MCF 10A (cell line): ENCODE results near the gene DIAPH3. TPM values are rescaled to one million over a fixed set of nuclear protein-coding genes. Genes with fewer than 3 reads are reported as not detected.

Experiments
- BruUV-seq: library from RNA; stranded (reverse); fragments of 400-500 nt; replicated peaks from 2 replicates; lab custom pipeline; 2021; lab: Mats Ljungman, UMichigan
- CTCF ChIA-PET: fragments of 300-600 bp; sonication (Branson Sonifier 250); formaldehyde crosslinking; extraction: SDS; loops from one replicate; lab custom pipeline; 2021; ENCODE audit warnings: antibody characterized with exemption, inconsistent platforms; lab: Yijun Ruan, JAX
- POLR2A ChIA-PET: fragments of 300-600, 350-650 bp; sonication (Branson Sonifier 250); formaldehyde crosslinking; extraction: SDS; loops from one replicate; lab custom pipeline; 2020; ENCODE audit warnings: antibody characterized with exemption, inconsistent platforms; lab: Yijun Ruan, JAX
- DNase-seq: peaks from one replicate; pipeline ENCODE4 v3.0.0-alpha.2; 2018; ENCODE audit not compliant: unreplicated experiment
- H3K27ac Mint-ChIP-seq: one replicate; pipeline ENCODE4 v1.8.0; 2022; ENCODE audit warnings: mild to moderate bottlenecking, low read depth, mixed read lengths; ENCODE audit not compliant: unreplicated experiment
- H3K27me3 Mint-ChIP-seq: one replicate; pipeline ENCODE4 v1.8.0; 2022; ENCODE audit warnings: mixed read lengths; ENCODE audit not compliant: insufficient read depth, unreplicated experiment
- H3K36me3 Mint-ChIP-seq: one replicate; pipeline ENCODE4 v1.8.0; 2022; ENCODE audit warnings: mild to moderate bottlenecking, moderate library complexity, mixed read lengths; ENCODE audit not compliant: insufficient read depth, unreplicated experiment
- H3K4me1 Mint-ChIP-seq: one replicate; pipeline ENCODE4 v1.8.0; 2022; ENCODE audit warnings: mixed read lengths; ENCODE audit not compliant: insufficient read depth, unreplicated experiment
- H3K4me3 Mint-ChIP-seq: one replicate; pipeline ENCODE4 v1.8.0; 2022; ENCODE audit warnings: mild to moderate bottlenecking, moderate library complexity, mixed read lengths; ENCODE audit not compliant: unreplicated experiment
- H3K9me3 Mint-ChIP-seq: one replicate; pipeline ENCODE4 v1.8.0; 2022; ENCODE audit warnings: mixed read lengths; ENCODE audit not compliant: unreplicated experiment
- intact Hi-C: fragments of 100-400 bp; cut with micrococcal nuclease; formaldehyde crosslinking; loops from 2 replicates; pipeline ENCODE4 v1.14.1; 2022
- total RNA-seq: library from RNA; stranded (reverse); gene quantifications from 2 replicates; pipeline ENCODE4 v1.2.3, GENCODE V29; 2022
- TF ChIP-seq, protein P1 (sequence below): fragments of 200-600 bp; IDR thresholded peaks from one replicate; pipeline ENCODE4 v1.8.0; 2022; ENCODE audit warnings: antibody characterized with exemption, mild to moderate bottlenecking; ENCODE audit not compliant: unreplicated experiment

Gene DIAPH3
- total RNA-seq, 1 experiment from 2014 or later, result 34.7 TPM

DNA sequence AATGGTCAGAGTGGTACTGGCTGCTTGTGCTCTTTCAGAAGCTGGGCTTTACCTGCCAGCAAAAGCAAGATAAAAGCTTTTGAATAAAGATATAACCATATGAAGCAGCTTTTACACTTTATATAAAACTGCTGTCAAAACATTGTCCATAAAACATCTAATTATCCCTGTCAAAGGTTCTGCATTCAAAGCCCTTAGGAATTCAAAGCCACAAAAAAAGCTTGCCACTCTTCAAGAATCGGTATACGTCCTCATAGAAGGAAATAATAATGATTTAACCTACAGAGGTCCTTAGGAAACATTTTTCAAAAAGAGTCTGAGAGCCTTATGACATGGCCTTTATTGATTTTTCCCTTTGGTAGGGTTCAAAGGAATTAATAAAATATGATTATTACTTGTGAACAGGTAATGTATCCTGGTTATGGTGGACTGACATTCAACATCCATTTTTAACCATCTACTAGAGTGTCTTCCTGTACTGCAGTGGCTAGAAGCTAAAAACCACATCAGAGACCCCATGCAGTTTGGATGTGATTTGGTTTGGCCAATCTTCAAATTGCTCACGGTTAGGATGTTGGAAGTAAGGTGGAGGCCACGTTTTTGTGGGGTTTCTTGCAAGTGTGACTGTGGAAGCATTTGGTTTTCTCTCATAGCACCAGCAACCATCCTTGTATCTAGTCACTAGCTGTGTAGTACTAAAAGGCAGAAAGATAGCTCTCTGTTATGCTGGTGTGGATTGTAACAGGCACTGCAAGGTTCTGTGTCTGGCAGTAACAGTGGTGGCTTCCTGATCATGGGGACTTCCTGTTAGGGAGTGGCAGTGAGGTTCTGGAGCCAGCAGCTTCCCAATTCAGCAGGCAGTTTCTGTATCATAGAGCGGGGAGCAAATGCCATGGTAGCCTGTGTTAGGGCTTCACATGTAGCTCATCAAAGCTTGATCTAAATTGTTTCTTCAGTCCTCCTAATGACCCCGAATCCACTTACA lies 441.5 kb downstream of the DIAPH3 start:
- no peaks in the 10 kb centered on the region for H3K27me3 Mint-ChIP-seq
- no peaks in the 10 kb centered on the region for H3K9me3 Mint-ChIP-seq
- TF ChIP-seq, protein P1, sequence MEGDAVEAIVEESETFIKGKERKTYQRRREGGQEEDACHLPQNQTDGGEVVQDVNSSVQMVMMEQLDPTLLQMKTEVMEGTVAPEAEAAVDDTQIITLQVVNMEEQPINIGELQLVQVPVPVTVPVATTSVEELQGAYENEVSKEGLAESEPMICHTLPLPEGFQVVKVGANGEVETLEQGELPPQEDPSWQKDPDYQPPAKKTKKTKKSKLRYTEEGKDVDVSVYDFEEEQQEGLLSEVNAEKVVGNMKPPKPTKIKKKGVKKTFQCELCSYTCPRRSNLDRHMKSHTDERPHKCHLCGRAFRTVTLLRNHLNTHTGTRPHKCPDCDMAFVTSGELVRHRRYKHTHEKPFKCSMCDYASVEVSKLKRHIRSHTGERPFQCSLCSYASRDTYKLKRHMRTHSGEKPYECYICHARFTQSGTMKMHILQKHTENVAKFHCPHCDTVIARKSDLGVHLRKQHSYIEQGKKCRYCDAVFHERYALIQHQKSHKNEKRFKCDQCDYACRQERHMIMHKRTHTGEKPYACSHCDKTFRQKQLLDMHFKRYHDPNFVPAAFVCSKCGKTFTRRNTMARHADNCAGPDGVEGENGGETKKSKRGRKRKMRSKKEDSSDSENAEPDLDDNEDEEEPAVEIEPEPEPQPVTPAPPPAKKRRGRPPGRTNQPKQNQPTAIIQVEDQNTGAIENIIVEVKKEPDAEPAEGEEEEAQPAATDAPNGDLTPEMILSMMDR, result no peak
- POLR2A ChIA-PET, result no interaction called here
- no peaks in the 10 kb centered on the region for H3K4me1 Mint-ChIP-seq
- no peak for DNase-seq
- no TSS peak for BruUV-seq
- intact Hi-C loops, result no loop called here
- H3K4me3 Mint-ChIP-seq, result no peak overlapping the region
- H3K36me3 Mint-ChIP-seq, result no peaks in the 10 kb centered on the region
- no peak overlapping the region for H3K27ac Mint-ChIP-seq
- CTCF ChIA-PET, result interaction anchor here (0.6 to 1.6 kb wide), 2 partner anchors 40 to 92 kb away, joined by 3 read pairs; no protein-coding TSS in a partner anchor

DNA sequence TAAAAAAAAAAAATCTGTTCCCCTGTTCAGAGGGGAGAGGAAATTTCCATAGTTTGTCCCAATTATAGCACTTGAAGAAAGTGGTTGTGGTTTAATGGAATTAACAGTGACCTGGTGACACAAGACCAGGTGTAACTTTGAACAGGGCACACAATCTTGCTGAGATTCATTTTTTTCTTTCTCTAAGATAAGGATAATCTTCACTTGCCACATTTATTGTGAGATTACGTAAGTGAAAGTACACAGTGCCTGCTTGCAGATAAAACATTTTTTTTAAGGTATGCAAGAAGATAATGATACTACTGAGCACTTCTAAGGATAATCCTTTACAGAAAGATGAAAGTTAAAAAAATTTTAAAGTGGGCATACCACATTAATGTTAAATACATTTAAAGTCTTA lies 448.1 kb downstream of the DIAPH3 start:
- no TSS peak for BruUV-seq
- POLR2A ChIA-PET, result no interaction called here
- no peaks in the 10 kb centered on the region for H3K4me1 Mint-ChIP-seq
- no peak for DNase-seq
- H3K27ac Mint-ChIP-seq, result no peak overlapping the region
- no peak overlapping the region for H3K4me3 Mint-ChIP-seq
- CTCF ChIA-PET, result interaction anchor here (0.6 to 0.7 kb wide), 2 partner anchors 376 to 611 kb away, joined by 3 to 4 read pairs; no protein-coding TSS in a partner anchor
- intact Hi-C loops, result no loop called here
- H3K9me3 Mint-ChIP-seq, result no peaks in the 10 kb centered on the region
- TF ChIP-seq, protein P1, result no peak
- H3K27me3 Mint-ChIP-seq, result no peaks in the 10 kb centered on the region
- H3K36me3 Mint-ChIP-seq, result no peaks in the 10 kb centered on the region

DNA sequence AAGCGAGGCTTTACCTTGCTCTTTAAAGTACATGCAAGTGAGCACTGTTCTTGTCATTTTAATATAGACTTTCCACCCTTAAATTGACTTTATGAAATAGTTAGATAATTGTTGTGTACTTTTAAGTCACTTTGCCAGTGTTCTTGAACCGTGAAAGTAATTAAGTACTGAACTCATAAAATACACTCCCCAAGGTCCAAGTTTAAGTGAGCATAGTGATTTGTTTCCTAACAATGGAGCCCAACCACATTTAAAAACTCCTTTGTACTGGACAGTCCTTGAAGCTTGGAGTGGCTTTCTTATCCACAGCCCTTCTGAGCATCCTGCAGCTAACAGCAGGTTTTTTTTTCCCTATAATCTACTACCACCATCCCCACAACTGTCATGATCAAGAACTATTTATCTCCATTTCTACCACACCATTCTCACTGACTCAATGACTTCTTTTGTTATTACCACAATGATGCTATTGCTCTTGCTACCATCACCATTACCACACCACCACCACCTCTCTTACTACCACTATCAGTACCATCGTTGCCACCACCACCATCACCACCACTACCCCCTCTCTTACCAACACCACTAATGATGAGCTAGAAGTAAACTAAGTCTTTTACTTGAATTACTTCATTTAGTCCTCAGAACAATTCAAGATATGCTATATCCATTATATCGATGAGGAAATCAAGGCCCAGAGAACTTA lies 452.6 kb downstream of the DIAPH3 start:
- Mint-ChIP-seq H3K9me3 (no peaks in the 10 kb centered on the region), H3K4me1 (no peaks in the 10 kb centered on the region), H3K27ac (no peak overlapping the region), H3K36me3 (peaks cover 6% of the 10 kb centered on the region), H3K27me3 (no peaks in the 10 kb centered on the region), H3K4me3 (no peak overlapping the region)
- DNase-seq, result no peak
- intact Hi-C loops, result no loop called here
- TF ChIP-seq, protein P1, result no peak
- ChIA-PET POLR2A (no interaction called here), CTCF (interaction anchor here (0.7 kb wide), 1 partner anchor 621 kb away, joined by 3 read pairs; no protein-coding TSS in a partner anchor)
- BruUV-seq, result no TSS peak

DNA sequence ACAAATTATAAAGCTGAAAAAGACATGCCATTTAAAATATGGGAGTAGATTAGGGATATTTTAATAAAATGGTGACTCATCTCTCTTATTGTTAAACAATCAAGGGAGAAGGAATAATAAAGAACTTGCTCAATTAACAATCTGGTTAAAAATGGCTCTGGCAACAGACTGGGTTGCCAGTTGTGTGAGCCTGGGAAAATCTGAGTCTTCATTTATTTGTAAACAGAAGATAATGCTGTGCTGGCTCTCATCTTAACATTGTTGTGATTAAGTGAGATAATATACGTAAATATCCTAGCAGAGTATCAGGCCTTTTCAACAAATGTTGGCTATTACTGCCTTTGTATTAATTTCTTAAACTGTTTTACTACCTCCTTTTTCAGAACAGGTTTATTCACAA lies 453.3 kb downstream of the DIAPH3 start:
- CTCF ChIA-PET, result interaction anchor here (0.7 to 0.9 kb wide), 2 partner anchors 30 to 622 kb away, joined by 3 read pairs; no protein-coding TSS in a partner anchor
- POLR2A ChIA-PET, result no interaction called here
- no peak for DNase-seq
- no TSS peak for BruUV-seq
- Mint-ChIP-seq H3K4me3 (no peak overlapping the region), H3K27ac (no peak overlapping the region), H3K4me1 (no peaks in the 10 kb centered on the region), H3K27me3 (no peaks in the 10 kb centered on the region), H3K9me3 (no peaks in the 10 kb centered on the region), H3K36me3 (peaks cover 6% of the 10 kb centered on the region)
- intact Hi-C loops, result no loop called here
- TF ChIP-seq, protein P1, result no peak
